Endodermal cell (in vitro differentiated cells): Measurements from ENCODE around the gene SSTR5. TPM values are rescaled to one million over a fixed set of nuclear protein-coding genes. Genes with fewer than 3 reads are reported as not detected.

Experiments used
- DNase-seq: peaks from one replicate; pipeline ENCODE4 v3.0.0-alpha.2; 2017
- H3K27ac ChIP-seq: 2 replicates; pipeline ENCODE4 v1.5.1; 2013; ENCODE audit warnings: mild to moderate bottlenecking, low read depth, low read length, moderate library complexity
- H3K27me3 ChIP-seq: 2 replicates; pipeline ENCODE4 v1.6.1; 2013; ENCODE audit warnings: mild to moderate bottlenecking, low read length, moderate library complexity; ENCODE audit not compliant: insufficient read depth, control insufficient read depth, poor library complexity, severe bottlenecking
- H3K36me3 ChIP-seq: 2 replicates; pipeline ENCODE4 v1.7.0; 2013; ENCODE audit warnings: mild to moderate bottlenecking, low read length, moderate library complexity; ENCODE audit not compliant: control insufficient read depth, insufficient read depth
- H3K4me1 ChIP-seq: one replicate; pipeline ENCODE4 v1.7.0; 2013; ENCODE audit warnings: low read length; ENCODE audit not compliant: control insufficient read depth, insufficient read depth
- H3K4me3 ChIP-seq: 2 replicates; pipeline ENCODE4 v1.5.1; 2013; ENCODE audit warnings: mild to moderate bottlenecking, low read length, moderate library complexity
- H3K9ac ChIP-seq: 2 replicates; pipeline ENCODE4 v1.6.1; 2013; ENCODE audit warnings: mild to moderate bottlenecking, low read length, moderate library complexity; ENCODE audit not compliant: poor library complexity, severe bottlenecking; ENCODE audit errors: extremely low read depth
- H3K9me3 ChIP-seq: 2 replicates; pipeline ENCODE4 v1.6.1; 2013; ENCODE audit warnings: mild to moderate bottlenecking, low read length, moderate library complexity; ENCODE audit not compliant: control insufficient read depth
- H3K27ac Mint-ChIP-seq: 2 replicates; pipeline ENCODE4 v1.8.0; 2020; ENCODE audit warnings: mixed read lengths
- H3K27me3 Mint-ChIP-seq: 2 replicates; pipeline ENCODE4 v1.8.0; 2021; ENCODE audit warnings: mild to moderate bottlenecking, mixed read lengths; ENCODE audit not compliant: insufficient read depth
- H3K36me3 Mint-ChIP-seq: 2 replicates; pipeline ENCODE4 v1.8.0; 2020; ENCODE audit warnings: low read depth, mixed read lengths
- H3K4me1 Mint-ChIP-seq: 2 replicates; pipeline ENCODE4 v1.8.0; 2020; ENCODE audit warnings: mixed read lengths
- H3K4me3 Mint-ChIP-seq: 2 replicates; pipeline ENCODE4 v1.8.0; 2020; ENCODE audit warnings: mild to moderate bottlenecking, moderate library complexity, mixed read lengths
- H3K9me3 Mint-ChIP-seq: 2 replicates; pipeline ENCODE4 v1.8.0; 2020; ENCODE audit warnings: mild to moderate bottlenecking, mixed read lengths
- CTCF ChIP-seq: fragments of 200-600 bp; sonication (generic); conservative IDR thresholded peaks from 2 replicates; pipeline ENCODE4 v1.5.0; 2021; ENCODE audit warnings: antibody characterized with exemption, mild to moderate bottlenecking
- WGBS, 2 experiments: methylation state at CpG; one replicate each; pipeline versions ENCODE4 v1.1.5 to v1.1.7; 2013; ENCODE audit warnings: missing lambda C conversion rate in 2 of 2, mixed read lengths in 1 of 2; ENCODE audit not compliant: insufficient coverage in 1 of 2, insufficient read length in 1 of 2; 5-methylcytosine and 5-hydroxymethylcytosine counted together
- total RNA-seq, 2 donors: library from RNA; stranded (reverse); fragmentation: NEBNext Ultra II Directional in 1 of 2; extraction: Animal tissue kit (Norgen Biotek cat#: 25700) in 1 of 2; gene quantifications; 2 replicates in 1 of 2; 3 replicates in 1 of 2; pipeline ENCODE4 v1.2.1, GENCODE V29; 2021

The SSTR5 gene
- total RNA-seq, 2 donors from 2014 or later: 0.64 to 1.3 TPM

DNA sequence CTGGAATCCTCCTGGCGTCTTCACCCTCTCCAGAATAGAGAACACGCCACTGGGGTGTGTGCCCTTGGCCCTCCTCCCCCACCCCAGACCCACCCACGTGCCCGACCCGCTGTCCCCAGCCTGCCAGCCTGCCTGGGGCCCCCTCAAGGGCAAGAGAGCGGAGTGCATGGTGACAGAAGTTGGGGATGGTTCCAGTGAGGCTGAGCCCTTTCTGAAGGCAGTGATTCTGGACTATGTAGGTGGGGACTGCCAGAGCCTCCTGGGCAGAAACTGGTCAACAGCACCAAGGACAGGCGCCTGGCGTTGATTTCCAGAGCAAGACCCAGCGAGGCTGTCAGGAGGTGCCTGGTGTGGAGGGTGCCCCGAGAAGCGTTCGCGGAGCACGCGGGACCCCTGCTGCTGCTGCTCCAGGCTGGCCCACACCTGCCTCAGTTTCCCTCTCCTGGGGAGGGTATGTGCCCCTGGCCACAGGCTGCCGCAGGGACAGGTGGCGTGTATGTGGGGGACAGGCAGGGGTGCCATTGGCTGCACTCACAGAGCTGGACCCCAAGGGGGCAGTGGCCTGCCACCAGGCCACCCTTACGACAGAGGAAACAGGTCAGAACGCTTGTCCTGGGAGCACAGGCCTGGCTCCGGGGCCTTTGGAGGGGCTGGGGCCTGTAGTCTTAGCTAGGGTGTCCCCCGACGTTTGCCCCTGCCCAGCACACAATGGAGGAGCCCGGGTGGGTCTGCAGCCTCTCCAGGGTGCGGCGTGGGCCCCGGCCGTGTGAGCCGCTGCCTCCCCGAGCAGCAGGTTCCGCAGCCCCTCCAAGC lies 1.2 kb downstream of the SSTR5 start:
- 84 to 85% methylated on average over 8 to 30 of the region's 30 CpGs for whole genome bisulfite sequencing, 2 experiments
- Mint-ChIP-seq H3K27ac (no peak overlapping the region), H3K9me3 (no peaks in the 10 kb centered on the region), H3K27me3 (peaks cover 8% of the 10 kb centered on the region), H3K4me3 (no peak overlapping the region), H3K36me3 (no peaks in the 10 kb centered on the region), H3K4me1 (no peaks in the 10 kb centered on the region)
- peak; percentile 74 for DNase-seq
- Histone ChIP-seq H3K4me3 (no peak overlapping the region), H3K4me1 (peaks cover 5% of the 10 kb centered on the region), H3K9ac (no peak overlapping the region), H3K9me3 (no peaks in the 10 kb centered on the region), H3K27me3 (peaks cover 18% of the 10 kb centered on the region), H3K36me3 (no peaks in the 10 kb centered on the region), H3K27ac (no peak overlapping the region)
- TF ChIP-seq CTCF: peak; percentile 73

DNA sequence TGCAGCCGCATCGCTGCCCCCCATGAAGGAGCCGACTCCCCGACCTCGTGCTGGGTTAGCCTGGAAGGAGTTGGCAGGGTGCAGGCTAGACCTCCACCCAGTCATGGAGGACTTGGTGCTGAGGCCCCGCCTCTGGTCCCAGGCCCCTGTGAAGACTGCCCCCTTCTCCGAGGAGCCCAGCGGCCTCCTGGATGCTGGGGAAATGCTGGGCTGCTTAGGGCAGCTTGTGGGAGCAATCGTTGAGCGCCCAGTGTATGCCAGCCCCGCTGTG lies 1.8 kb downstream of the SSTR5 start:
- Mint-ChIP-seq H3K36me3 (no peaks in the 10 kb centered on the region), H3K4me1 (no peaks in the 10 kb centered on the region), H3K9me3 (no peaks in the 10 kb centered on the region), H3K27ac (no peak overlapping the region), H3K27me3 (peaks cover 8% of the 10 kb centered on the region), H3K4me3 (no peak overlapping the region)
- no peak overlapping the region for H3K9ac ChIP-seq
- H3K27ac ChIP-seq: no peak overlapping the region
- no peak overlapping the region for H3K4me3 ChIP-seq
- no peak for DNase-seq
- H3K36me3 ChIP-seq: no peaks in the 10 kb centered on the region
- H3K9me3 ChIP-seq: no peaks in the 10 kb centered on the region
- 55 to 84% methylated on average over 4 to 11 of the region's 11 CpGs for WGBS, 2 experiments
- no peak for TF ChIP-seq CTCF
- H3K4me1 ChIP-seq: peaks cover 5% of the 10 kb centered on the region
- H3K27me3 ChIP-seq: peaks cover 18% of the 10 kb centered on the region

DNA sequence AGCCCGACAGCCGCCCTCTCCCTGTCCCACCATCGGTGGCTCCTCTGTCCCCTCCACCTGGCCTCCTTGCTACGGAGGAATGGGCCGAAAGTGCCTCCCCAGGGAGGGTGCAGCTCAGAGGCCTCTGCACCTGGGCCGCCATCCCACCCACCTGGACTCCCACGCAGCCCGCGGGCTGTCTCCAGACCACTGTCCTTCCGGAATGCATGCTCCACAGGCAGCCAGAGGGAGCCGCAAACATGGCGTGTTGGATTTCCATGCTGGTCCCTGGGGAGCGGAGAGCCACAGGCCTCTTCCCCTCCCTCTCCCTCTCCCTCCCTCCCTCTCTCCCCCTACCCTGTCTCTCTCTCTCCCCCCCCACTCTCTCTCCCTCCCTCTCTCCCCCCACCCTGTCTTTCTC lies 3.0 kb downstream of the SSTR5 start:
- Histone ChIP-seq H3K36me3 (no peaks in the 10 kb centered on the region), H3K4me3 (no peak overlapping the region), H3K9me3 (no peaks in the 10 kb centered on the region), H3K27me3 (peaks cover 18% of the 10 kb centered on the region), H3K9ac (no peak overlapping the region), H3K4me1 (no peaks in the 10 kb centered on the region), H3K27ac (no peak overlapping the region)
- no peak for TF ChIP-seq CTCF
- Mint-ChIP-seq H3K27ac (no peak overlapping the region), H3K36me3 (no peaks in the 10 kb centered on the region), H3K27me3 (peaks cover 8% of the 10 kb centered on the region), H3K9me3 (no peaks in the 10 kb centered on the region), H3K4me3 (no peak overlapping the region), H3K4me1 (no peaks in the 10 kb centered on the region)
- DNase-seq: no peak
- 87 to 90% methylated on average over 9 to 13 of the region's 13 CpGs for WGBS, 2 experiments
